ENCODE measurements around the gene CCNK. TPM values are rescaled to one million over a fixed set of nuclear protein-coding genes. Genes with fewer than 3 reads are reported as not detected.

Gene CCNK
- total RNA-seq = 17.1 and 25.3 TPM in 2 replicates

GRCh38 chr14:99480917-99481744 lies at the start of gene CCNK:
TSS of gene CCNK (plus strand) at chr14:99481409. CDS start at chr14:99492678, 11,269 bp downstream.

GRCh38 chr14:99479906-99480869 lies 1.0 kb upstream of the CCNK start, which contains the start of gene SETD3:
TSS of gene SETD3 (minus strand) at chr14:99480859. CDS start at chr14:99465805, 15,054 bp downstream.

Other genes with a start within 250 kb of the CCNK start
- 5.1 and 8.7 TPM in 2 replicates for gene BCL11B, start 209.2 kb upstream of the CCNK start, total RNA-seq
- 75.4 and 76.9 TPM in 2 replicates for gene SETD3, start 550 bp upstream of the CCNK start, total RNA-seq
- gene CCDC85C, start 122.8 kb downstream of the CCNK start, total RNA-seq = 23.4 and 42.8 TPM in 2 replicates
- 0.21 and 0.72 TPM in 2 replicates for gene HHIPL1, start 163.7 kb downstream of the CCNK start, total RNA-seq
- gene CYP46A1, start 202.9 kb downstream of the CCNK start, total RNA-seq = not detected in 2 replicates